MM.1S (cell line): ENCODE data around the gene C1QB.

Source experiments
- CTCF ChIP-seq: fragments of 300-600 bp; sonication (generic); IDR thresholded peaks from 2 replicates; pipeline ENCODE4 v1.5.1; 2016; ENCODE audit warnings: antibody characterized with exemption, low read length, mixed read lengths
- EZH2 ChIP-seq: fragments of 300-600 bp; sonication (generic); optimal IDR thresholded peaks from 2 replicates; pipeline ENCODE3; 2017; ENCODE audit warnings: low read depth, mild to moderate bottlenecking, antibody characterized with exemption, low read length, mixed read lengths

- no peak for TF ChIP-seq CTCF
- no peak for TF ChIP-seq EZH2
Observed at GRCh38 chr1:22691031-22691753, 38.2 kb downstream of the C1QB start.
